Measurements from ENCODE around the gene TBC1D19.

DNA sequence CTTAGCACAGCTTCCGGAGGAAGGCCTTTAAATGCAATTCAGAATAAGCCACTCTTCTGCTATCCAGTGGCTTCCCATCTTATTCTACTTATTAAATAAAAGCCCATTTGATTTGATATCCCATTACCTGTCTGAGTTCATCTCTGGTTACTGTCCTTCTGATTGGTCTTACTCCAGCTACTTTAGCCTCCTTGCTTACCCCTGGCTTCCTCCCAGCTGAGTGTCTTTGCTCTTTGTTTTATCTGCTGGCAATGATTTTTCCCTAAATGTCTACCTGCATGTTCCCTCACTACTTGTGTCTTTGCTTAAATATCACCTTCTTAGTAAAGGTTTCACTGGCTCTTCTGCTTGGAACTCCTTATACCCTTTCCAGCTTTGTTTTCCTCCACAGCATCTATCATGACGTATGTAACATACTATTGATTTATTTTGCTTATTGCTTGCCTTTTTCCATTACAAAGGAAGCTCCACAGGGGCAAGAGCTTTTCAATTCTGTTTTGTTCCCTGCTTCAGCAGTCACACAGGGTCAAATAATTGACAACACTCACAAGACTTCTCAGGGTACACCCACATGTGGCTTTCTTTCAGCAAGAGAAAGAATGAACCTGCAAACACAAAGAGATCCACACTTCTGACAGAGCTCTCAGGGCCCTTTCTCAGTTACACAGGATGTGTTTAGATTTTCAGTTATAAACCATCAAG, 63.8 kb downstream of the TBC1D19 start:
- no peak for TF ChIP-seq ZFP3 (CRISPR knock-in tag; IDR thresholded peaks at IDR 0.05)
- no peak for TF ChIP-seq SNAI2 (CRISPR knock-in tag; IDR thresholded peaks at IDR 0.05)
- TF ChIP-seq GLIS3 (CRISPR knock-in tag; IDR thresholded peaks at IDR 0.05), result no peak
- TF ChIP-seq, protein P1, sequence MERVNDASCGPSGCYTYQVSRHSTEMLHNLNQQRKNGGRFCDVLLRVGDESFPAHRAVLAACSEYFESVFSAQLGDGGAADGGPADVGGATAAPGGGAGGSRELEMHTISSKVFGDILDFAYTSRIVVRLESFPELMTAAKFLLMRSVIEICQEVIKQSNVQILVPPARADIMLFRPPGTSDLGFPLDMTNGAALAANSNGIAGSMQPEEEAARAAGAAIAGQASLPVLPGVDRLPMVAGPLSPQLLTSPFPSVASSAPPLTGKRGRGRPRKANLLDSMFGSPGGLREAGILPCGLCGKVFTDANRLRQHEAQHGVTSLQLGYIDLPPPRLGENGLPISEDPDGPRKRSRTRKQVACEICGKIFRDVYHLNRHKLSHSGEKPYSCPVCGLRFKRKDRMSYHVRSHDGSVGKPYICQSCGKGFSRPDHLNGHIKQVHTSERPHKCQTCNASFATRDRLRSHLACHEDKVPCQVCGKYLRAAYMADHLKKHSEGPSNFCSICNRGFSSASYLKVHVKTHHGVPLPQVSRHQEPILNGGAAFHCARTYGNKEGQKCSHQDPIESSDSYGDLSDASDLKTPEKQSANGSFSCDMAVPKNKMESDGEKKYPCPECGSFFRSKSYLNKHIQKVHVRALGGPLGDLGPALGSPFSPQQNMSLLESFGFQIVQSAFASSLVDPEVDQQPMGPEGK (CRISPR knock-in tag; IDR thresholded peaks at IDR 0.05; ENCODE audit: borderline replicate concordance), result no peak
- TF ChIP-seq RARB (CRISPR knock-in tag; IDR thresholded peaks at IDR 0.05), result no peak
- TF ChIP-seq ZNF70 (CRISPR knock-in tag; IDR thresholded peaks at IDR 0.05), result no peak
- TF ChIP-seq CSDC2 (CRISPR knock-in tag; IDR thresholded peaks at IDR 0.05), result no peak
- no peak for TF ChIP-seq OSR1 (CRISPR knock-in tag; IDR thresholded peaks at IDR 0.05)
- no peak for TF ChIP-seq BACH2 (CRISPR knock-in tag; IDR thresholded peaks at IDR 0.05; ENCODE audit: borderline replicate concordance)
- TF ChIP-seq ESRRG (CRISPR knock-in tag; IDR thresholded peaks at IDR 0.05), result no peak
- TF ChIP-seq PPARA (CRISPR knock-in tag; IDR thresholded peaks at IDR 0.05; ENCODE audit: borderline replicate concordance), result no peak
- no peak for TF ChIP-seq ISL1 (CRISPR knock-in tag; IDR thresholded peaks at IDR 0.05)
